Erythroblast (primary cell): Measurements from ENCODE around the gene FAM20B.
A peak's percentile ranks its signal among the peaks of the same experiment; 100 is the strongest.
"Not testable (repeated sequence)": the region's sequence is repeated elsewhere in the genome, so short reads cannot be mapped to it uniquely, and the experiment has no call there.

ENCODE experiments used
- DNase-seq, 2 experiments: peaks; one replicate each; lab custom pipeline; 2025; lab: John Stamatoyannopoulos, UW
- GATA1 ChIP-seq: IDR thresholded peaks from 2 replicates; pipeline ENCODE4 v1.6.1; 2011; ENCODE audit warnings: low read depth, mild to moderate bottlenecking, control low read depth, low read length, moderate library complexity
- POLR2A ChIP-seq: IDR thresholded peaks from 2 replicates; pipeline ENCODE4 v1.6.1; 2011; ENCODE audit warnings: mild to moderate bottlenecking, low read length

FAM20B gene, protein sequence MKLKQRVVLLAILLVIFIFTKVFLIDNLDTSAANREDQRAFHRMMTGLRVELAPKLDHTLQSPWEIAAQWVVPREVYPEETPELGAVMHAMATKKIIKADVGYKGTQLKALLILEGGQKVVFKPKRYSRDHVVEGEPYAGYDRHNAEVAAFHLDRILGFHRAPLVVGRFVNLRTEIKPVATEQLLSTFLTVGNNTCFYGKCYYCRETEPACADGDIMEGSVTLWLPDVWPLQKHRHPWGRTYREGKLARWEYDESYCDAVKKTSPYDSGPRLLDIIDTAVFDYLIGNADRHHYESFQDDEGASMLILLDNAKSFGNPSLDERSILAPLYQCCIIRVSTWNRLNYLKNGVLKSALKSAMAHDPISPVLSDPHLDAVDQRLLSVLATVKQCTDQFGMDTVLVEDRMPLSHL

DNA sequence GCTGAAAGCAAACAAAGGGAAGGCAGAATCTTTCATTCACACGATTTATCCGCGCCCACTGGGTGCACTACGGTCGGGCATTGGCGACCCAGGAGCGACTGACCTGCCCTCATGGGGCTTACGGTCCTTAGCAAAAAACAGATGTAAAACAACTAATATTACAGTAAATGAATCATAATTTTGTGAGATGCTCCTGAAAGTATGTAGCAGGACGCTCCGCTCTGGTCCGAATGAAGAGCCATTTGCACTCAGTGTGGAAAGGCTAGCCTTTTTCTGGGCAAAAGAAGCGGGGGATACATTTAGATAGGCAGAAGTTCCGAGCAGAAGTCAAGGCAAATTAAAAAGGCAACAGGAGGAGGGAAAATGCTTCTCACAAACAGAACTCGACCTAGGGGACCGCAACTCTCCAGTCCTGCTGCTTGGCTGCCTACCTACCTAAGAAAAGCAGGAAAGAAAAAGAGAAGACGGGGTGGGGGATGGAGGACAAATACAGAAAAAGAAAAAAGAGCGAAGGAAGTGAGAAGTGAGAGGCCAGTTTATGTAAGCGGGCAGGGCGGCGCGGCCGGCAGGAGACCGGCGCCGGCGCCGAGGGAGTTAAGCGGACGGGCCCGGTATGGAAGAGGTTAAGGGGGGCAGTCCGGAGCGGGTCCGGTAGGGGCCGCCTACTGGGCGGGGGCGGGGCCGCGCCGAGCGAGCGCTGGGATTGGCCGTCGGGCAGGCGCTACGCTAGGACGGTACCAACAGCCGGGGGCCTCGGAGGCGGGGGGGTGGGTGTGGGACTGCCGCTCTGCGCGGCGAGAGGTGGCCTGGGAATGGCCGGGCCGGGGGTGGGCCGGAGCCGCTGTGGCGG, at the start of gene FAM20B:
Gene FAM20B, plus strand, starts transcription at position 770 of the 850 bp plus-strand sequence. CDS start 17,954 bp downstream, outside the sequence.
- TF ChIP-seq GATA1 (no peak), POLR2A (peak; percentile 39)
- peak; percentile 97 to 98 for DNase-seq

DNA sequence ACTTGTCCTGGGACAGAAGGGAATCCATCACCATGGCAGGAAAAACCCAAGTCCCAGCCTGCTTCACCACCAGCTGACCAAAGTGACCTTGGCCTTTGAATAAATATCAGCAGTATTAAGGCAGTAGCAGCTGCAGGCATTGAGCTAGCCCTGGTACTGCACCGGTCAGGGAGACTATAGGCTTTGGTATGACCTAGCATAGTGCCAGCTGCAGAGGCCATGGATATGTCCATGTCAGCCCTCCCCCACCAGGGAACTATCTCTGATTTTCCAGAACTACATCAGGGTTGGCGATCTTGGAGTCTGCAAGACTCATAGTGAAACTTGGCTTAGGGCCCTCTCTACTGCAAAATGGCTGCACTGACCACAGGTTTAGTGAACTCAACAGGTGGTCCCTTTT, 49.2 kb upstream of the FAM20B start:
- DNase-seq, result no peak
- TF ChIP-seq GATA1, result no peak
- no peak for TF ChIP-seq POLR2A

DNA sequence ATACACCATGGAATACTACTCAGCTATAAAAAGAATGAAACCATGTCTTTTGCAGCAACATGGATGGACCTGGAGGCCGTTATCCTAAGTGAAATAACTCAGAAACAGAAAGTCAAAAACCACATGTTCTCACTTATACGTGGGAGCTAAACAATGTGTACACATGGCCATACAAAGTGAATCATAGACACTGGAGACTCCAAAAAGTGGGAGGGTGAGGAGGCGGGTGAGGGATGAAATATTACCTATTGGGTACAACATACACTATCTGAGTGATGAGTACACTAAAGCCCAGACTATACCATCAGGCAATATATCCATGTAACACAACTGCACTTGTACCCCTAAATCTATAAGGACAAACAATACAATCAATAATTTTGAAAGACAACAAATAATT, 39.5 kb upstream of the FAM20B start:
- no peak for TF ChIP-seq POLR2A
- TF ChIP-seq GATA1, result no peak
- DNase-seq, result no peak

DNA sequence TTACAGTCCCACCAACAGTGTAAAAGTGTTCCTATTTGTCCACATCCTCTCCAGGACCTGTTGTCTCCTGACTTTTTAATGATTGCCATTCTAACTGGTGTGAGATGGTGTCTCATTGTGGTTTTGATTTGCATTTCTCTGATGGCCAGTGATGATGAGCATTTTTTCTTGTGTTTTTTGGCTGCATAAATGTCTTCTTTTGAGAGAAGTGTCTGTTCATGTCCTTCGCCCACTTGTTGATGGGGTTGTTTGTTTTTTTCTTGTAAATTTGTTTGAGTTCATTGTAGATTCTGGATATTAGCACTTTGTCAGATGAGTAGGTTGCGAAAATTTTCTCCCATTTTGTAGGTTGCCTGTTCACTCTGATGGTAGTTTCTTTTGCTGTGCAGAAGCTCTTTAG, 37.5 kb upstream of the FAM20B start:
- not testable (repeated sequence) for DNase-seq

DNA sequence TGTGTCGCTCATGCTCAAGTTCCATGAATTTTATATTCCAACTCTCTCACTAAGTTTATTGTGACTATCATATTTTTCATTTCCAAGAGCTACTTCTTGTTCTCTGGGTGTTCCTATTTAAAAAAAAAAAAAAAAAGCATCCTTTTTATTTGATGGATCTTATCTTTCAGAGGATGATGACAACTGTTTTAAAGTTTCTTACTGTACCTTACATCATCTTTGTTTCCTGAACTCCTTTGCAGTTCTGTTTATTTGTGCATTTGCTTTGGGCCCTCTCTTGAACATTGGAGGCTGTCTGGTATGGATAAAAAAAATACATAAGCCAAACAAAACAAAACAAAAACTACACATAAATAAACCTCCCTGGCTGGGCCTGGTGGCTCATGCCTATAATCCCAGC, 32.1 kb upstream of the FAM20B start:
- TF ChIP-seq POLR2A (no peak), GATA1 (no peak)

DNA sequence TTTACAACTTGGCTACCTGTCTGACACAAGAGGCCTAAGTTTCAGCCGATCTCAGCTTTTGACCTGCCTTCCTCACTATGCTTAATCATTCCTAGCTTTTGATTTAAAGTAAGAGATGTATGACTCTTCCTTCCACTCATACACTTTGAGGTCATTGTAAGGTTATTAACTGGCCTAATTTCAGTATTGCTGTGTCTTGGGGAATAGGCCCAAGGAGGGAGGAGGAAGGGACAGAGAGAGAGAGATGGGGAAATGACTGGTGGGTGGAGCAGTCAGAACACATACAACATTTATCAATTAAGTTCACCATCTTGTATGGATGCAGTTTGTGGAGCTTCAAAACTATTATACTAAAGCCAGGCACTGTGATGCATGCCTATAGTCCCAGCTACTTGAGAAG, 28.3 kb upstream of the FAM20B start:
- TF ChIP-seq GATA1, result no peak
- TF ChIP-seq POLR2A, result no peak
- no peak for DNase-seq

More for the DNA sequence above, 32.1 kb upstream of the FAM20B start:
- DNase-seq, result peak in 1 of 2 experiments; percentile 15

DNA sequence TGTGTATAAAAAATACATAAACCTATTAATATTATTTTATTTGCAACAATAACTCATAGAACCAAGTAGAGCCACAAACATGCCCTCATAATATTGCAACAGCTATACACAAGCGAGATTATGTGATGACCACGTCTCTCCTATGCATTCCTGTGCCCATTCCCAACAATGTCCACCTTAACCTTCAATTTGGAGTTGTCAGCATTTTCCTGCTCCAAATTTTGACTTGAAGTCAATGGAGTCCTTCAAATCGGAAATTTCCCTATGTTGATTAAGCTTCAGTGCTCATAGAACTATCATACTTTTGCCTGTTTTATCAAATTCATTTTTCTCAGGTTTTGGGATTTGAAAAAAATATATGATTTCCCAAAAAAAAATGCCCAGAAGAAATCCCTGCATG, 27.4 kb upstream of the FAM20B start:
- DNase-seq, result no peak

DNA sequence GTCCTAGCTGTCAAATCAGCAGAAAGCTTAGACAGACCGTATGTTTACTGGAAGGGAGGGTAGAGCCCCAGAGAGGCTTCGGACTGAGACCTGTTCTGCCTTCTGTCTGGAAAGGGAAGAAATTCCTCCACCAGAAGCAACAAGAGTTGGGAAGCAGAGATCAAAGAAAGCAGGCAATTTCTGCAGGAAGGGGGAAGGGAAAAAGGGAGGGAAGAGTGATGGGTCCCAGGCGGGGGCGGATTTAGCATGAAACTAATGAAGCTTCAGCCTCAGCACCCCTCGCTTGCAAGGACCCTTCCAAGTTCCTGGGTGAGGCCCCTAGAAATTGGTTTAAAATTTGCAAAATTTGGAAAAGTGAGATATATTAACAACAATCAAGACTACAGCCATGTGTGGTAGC, 26.6 kb upstream of the FAM20B start:
- TF ChIP-seq POLR2A (no peak), GATA1 (no peak)
- no peak for DNase-seq

More for the DNA sequence above, 27.4 kb upstream of the FAM20B start:
- TF ChIP-seq GATA1, result no peak
- TF ChIP-seq POLR2A, result no peak

DNA sequence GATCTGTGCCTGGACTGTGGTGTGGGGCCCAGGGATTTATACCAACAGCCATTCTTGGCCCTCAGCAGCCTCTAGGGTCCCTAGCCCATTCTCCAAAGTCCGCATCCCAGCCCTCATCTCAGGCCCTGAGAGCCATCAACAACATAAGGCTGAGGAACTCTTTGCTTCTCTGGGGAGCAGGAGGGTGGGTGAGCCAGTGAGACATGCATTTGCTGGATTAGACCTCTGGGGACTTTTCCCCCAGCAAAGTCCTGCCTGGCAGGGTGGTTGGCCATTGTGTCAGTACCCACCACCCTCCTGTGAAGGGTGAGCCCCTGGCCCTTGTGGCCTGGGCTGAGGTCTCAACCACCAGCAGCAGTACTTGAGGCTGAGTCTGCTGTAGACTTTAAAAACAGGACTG, 24.2 kb upstream of the FAM20B start:
- DNase-seq, result no peak
- TF ChIP-seq POLR2A (no peak), GATA1 (no peak)

DNA sequence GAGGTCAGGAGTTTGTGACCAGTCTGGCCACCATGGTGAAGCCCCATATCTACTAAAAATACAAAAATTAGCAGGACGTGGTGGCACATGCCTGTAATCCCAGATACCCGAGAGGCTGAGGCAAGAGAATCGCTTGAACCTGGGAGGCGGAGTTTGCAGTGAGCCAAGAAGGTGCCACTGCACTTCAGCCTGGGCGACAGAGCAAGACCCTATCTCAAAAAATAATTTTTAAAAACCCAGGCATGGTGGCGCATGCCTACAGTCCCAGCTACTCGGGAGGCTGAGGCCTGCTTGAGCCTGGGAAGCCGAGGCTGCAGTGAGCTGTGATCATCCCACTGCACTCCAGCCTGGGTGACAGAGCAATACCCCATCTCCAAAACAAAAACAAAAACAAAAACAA, 23.6 kb upstream of the FAM20B start:
- not testable (repeated sequence) for DNase-seq

DNA sequence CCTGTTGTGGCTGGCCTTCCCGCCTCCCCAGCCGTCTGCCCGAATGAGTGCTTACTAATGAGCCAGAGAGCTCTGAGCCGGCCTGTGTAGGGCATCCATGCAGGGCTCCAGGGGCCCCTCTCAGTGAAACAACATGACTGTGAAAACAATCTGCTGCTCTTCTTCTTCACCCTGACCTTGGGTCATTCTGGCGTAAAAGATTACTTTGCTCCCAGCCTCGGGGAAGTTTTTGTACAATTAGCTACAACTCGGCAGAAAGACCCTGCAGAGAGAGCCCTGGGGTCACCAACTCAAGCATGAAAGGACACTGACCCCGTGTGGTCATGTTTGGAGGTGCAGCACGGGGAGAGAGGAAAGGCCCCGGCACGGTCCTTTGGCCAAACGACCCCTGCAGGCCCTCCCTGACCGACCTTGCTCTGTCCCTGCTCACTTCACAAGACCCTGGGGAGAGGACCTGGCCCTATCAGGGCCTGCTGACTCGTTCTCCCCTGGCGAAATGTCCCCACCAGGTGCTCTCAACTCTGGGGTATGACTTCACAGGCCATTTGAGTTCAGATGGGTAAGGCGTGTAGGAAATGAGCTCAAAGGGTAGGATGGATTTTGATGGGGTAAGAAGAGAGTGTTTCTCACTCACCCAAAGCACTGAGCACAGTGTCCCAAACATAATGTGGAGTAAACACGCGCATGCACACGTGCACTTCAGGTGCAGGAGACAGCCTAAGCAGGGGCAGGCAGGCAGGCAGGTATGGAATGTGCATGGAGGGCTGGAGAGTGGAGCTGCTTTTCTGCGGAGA, 22.9 kb upstream of the FAM20B start:
- peak; percentile 70 to 80 for DNase-seq
- no peak for TF ChIP-seq POLR2A
- no peak for TF ChIP-seq GATA1

DNA sequence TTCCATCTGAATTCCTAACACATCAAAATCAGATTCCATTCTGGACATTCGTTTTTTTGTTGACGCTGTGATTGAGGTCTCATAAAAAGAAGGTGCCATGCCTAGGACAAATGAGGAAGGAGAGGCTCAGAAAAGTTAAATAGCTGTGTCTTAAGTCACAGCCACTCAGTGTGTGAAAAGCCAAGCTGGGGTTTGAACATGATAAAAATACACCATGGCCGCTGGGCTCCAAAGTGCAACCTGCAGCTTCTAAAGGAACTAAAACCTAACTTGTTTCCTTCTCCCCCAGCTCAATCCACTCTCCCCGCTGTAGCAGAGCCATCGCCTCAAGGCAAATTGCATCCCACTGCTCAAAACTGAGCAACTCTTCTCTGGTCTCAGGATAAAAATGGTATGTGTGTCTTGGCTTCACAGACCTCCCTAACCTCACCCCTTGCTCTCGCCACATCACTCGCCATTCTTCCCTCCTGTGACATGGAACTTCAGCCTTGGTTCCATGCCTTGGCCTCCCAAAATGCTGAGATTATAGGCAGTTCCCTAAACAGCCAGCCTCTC, 22.1 kb upstream of the FAM20B start:
- DNase-seq, result no peak
- no peak for TF ChIP-seq GATA1
- TF ChIP-seq POLR2A, result no peak

DNA sequence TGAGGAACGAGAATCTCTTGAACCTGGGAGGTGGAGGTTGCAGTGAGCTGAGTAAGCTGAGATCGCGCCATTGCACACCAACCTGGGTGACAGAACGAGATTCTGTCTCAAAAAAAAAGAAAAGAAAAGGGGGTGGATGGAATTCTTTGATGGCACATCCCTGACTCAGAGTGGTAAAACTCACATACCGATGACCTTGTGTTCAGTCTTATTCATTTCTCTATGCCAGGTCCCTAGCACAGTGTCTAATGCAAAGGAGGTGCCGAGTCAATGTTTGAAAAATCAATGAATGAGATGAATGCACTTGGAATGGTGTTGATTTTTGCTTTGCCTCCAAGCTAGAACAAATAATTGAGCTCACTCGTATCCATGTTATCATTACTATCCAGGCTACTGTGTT, 18.5 kb upstream of the FAM20B start:
- no peak for TF ChIP-seq GATA1
- no peak for DNase-seq

DNA sequence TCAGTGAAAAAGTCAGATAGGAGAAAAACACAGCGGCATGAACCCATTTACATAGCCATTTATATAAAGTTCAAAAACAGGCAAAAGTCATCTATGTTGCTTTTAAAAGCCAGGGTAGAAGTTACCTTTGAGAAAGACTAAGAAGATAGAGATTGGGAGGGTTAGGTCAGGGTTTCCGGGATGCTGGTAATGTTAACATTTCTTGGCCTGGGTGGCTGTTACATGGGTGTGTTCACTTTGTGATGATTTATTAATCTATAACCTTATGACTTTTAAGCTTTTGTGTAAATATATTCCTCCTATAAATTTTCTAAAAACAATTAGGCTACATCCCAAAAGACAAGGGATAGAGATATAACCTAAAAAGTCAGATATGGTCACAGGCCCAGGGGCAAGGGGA, 15.0 kb upstream of the FAM20B start:
- DNase-seq, result no peak
- no peak for TF ChIP-seq POLR2A
- no peak for TF ChIP-seq GATA1
